Breast epithelium (tissue), 3 donors: ENCODE measurements around the gene PXDC1.

Source experiments
- POLR2A ChIP-seq: fragments of 450-650 bp; IDR thresholded peaks from one replicate; pipeline ENCODE4 v1.6.1; 2016; ENCODE audit warnings: antibody characterized with exemption, mild to moderate bottlenecking, moderate library complexity
- POLR2AphosphoS5 ChIP-seq, 3 donors: sonication (generic); formaldehyde crosslinking; IDR thresholded peaks; one replicate each; pipeline ENCODE4 v1.6.1; 2017; ENCODE audit warnings: antibody characterized with exemption in 3 of 3
- TF ChIP-seq, protein P1 (sequence below), 3 donors: fragments of 450-650 bp; IDR thresholded peaks; one replicate each; pipeline ENCODE4 v1.5.1; 2016 to 2017; ENCODE audit warnings: antibody characterized with exemption in 3 of 3, mild to moderate bottlenecking in 3 of 3, moderate library complexity in 3 of 3

- TF ChIP-seq, protein P1, sequence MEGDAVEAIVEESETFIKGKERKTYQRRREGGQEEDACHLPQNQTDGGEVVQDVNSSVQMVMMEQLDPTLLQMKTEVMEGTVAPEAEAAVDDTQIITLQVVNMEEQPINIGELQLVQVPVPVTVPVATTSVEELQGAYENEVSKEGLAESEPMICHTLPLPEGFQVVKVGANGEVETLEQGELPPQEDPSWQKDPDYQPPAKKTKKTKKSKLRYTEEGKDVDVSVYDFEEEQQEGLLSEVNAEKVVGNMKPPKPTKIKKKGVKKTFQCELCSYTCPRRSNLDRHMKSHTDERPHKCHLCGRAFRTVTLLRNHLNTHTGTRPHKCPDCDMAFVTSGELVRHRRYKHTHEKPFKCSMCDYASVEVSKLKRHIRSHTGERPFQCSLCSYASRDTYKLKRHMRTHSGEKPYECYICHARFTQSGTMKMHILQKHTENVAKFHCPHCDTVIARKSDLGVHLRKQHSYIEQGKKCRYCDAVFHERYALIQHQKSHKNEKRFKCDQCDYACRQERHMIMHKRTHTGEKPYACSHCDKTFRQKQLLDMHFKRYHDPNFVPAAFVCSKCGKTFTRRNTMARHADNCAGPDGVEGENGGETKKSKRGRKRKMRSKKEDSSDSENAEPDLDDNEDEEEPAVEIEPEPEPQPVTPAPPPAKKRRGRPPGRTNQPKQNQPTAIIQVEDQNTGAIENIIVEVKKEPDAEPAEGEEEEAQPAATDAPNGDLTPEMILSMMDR (IDR thresholded peaks at IDR 0.05): no peak
- no peak for TF ChIP-seq POLR2AphosphoS5 (IDR thresholded peaks at IDR 0.05)
- TF ChIP-seq POLR2A: no peak
These were observed 21.7 kb downstream of the PXDC1 start for GRCh38 chr6:3729603-3730344.
